ENCODE results near the gene OTX1. TPM values are rescaled to one million over a fixed set of nuclear protein-coding genes. Genes with fewer than 3 reads are reported as not detected.
"Not testable (repeated sequence)": the region's sequence is repeated elsewhere in the genome, so short reads cannot be mapped to it uniquely, and the experiment has no call there.

OTX1 gene
- total and polyA plus RNA-seq, 2 donors = 0.09 TPM; not detected in 1

DNA sequence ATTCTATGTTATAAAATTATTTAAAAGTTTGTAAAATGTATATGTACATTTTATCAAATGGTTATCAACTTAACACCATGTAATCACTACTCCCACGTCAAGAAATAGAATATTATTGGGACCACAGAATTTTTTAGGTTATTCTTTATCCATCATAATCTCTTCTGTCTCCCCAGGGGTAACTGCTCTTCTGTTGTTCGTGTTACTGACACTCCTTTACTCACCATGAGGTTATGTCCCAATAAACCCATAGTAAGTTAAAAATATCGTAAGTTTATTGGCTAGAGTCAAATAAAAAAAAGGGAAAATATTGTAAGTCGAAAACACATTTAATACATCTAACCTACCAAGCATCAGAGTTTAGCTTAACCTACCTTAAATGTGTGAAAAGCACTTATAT lies 14.0 kb downstream of the OTX1 start:
- no peak overlapping the region for H3K27ac ChIP-seq (ENCODE audit: low read depth in 1 of 2, low read length in 1 of 2)
- DNase-seq (ENCODE audit: low read depth in 6 of 9, low spot score in 9 of 9) = no peak
- no peaks in the 10 kb centered on the region for H3K36me3 ChIP-seq (ENCODE audit: control insufficient read depth in 2 of 2, insufficient read depth in 2 of 2, low read length in 1 of 2)
- peaks cover 20 to 80% of the 10 kb centered on the region in 2 donors for H3K27me3 ChIP-seq (ENCODE audit: control insufficient read depth in 2 of 2, insufficient read depth in 1 of 2, low read length in 1 of 2)
- H3K9me3 ChIP-seq (ENCODE audit: control insufficient read depth in 2 of 2, insufficient read depth in 1 of 2, low read length in 1 of 2) = peaks cover 0 to under 1% of the 10 kb centered on the region in 2 donors
- H3K4me1 ChIP-seq (ENCODE audit: control insufficient read depth in 2 of 2, insufficient read depth in 2 of 2, low read length in 2 of 2) = no peaks in the 10 kb centered on the region
- no peak overlapping the region for H3K4me3 ChIP-seq (ENCODE audit: low read length in 2 of 2)
- 84% methylated on average over 4 of the region's 4 CpGs for WGBS

GRCh38 chr2:63066265-63066664 lies 15.6 kb downstream of the OTX1 start:
- H3K4me1 ChIP-seq (ENCODE audit: control insufficient read depth in 2 of 2, insufficient read depth in 2 of 2, low read length in 2 of 2) = no peaks in the 10 kb centered on the region
- DNase-seq (ENCODE audit: low read depth in 6 of 9, low spot score in 9 of 9) = no peak
- H3K27me3 ChIP-seq (ENCODE audit: control insufficient read depth in 2 of 2, insufficient read depth in 1 of 2, low read length in 1 of 2) = peaks cover 16 to 65% of the 10 kb centered on the region in 2 donors
- H3K27ac ChIP-seq (ENCODE audit: low read depth in 1 of 2, low read length in 1 of 2) = no peak overlapping the region
- no peaks in the 10 kb centered on the region for H3K36me3 ChIP-seq (ENCODE audit: control insufficient read depth in 2 of 2, insufficient read depth in 2 of 2, low read length in 1 of 2)
- no peaks in the 10 kb centered on the region for H3K9me3 ChIP-seq (ENCODE audit: control insufficient read depth in 2 of 2, insufficient read depth in 1 of 2, low read length in 1 of 2)
- 85% methylated on average over 3 of the region's 3 CpGs for WGBS
- no peak overlapping the region for H3K4me3 ChIP-seq (ENCODE audit: low read length in 2 of 2)

DNA sequence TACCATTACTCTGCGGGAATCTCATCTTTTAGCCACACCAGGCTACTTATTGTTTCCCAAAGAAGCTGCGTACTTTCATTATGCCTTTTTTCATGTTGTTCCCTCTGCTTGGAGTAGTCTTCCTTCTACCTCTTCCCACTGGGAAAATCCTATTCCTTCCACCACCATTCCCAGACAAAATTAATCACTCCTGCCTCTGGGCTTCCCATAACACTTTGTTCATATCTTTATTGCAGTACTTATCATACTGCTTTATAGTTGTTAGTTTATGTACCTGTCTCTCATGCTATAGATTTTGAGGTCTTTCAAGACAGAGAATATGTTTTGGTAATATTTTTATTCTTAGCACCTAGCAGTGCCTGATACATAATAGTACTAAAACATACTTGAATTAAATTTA lies 16.2 kb downstream of the OTX1 start:
- no peak overlapping the region for H3K27ac ChIP-seq (ENCODE audit: low read depth in 1 of 2, low read length in 1 of 2)
- H3K4me1 ChIP-seq (ENCODE audit: control insufficient read depth in 2 of 2, insufficient read depth in 2 of 2, low read length in 2 of 2) = no peaks in the 10 kb centered on the region
- no peaks in the 10 kb centered on the region for H3K9me3 ChIP-seq (ENCODE audit: control insufficient read depth in 2 of 2, insufficient read depth in 1 of 2, low read length in 1 of 2)
- H3K27me3 ChIP-seq (ENCODE audit: control insufficient read depth in 2 of 2, insufficient read depth in 1 of 2, low read length in 1 of 2) = peaks cover 16 to 59% of the 10 kb centered on the region in 2 donors
- no peak for DNase-seq (ENCODE audit: low read depth in 6 of 9, low spot score in 9 of 9)
- H3K4me3 ChIP-seq (ENCODE audit: low read length in 2 of 2) = no peak overlapping the region
- WGBS = 89% methylated on average over 2 of the region's 2 CpGs
- no peaks in the 10 kb centered on the region for H3K36me3 ChIP-seq (ENCODE audit: control insufficient read depth in 2 of 2, insufficient read depth in 2 of 2, low read length in 1 of 2)

GRCh38 chr2:63071664-63072063 lies 21.0 kb downstream of the OTX1 start:
- no peaks in the 10 kb centered on the region for H3K9me3 ChIP-seq (ENCODE audit: control insufficient read depth in 2 of 2, insufficient read depth in 1 of 2, low read length in 1 of 2)
- H3K4me3 ChIP-seq (ENCODE audit: low read length in 2 of 2) = no peak overlapping the region
- H3K4me1 ChIP-seq (ENCODE audit: control insufficient read depth in 2 of 2, insufficient read depth in 2 of 2, low read length in 2 of 2) = no peaks in the 10 kb centered on the region
- 99% methylated on average over 2 of the region's 2 CpGs for WGBS
- no peak overlapping the region for H3K27ac ChIP-seq (ENCODE audit: low read depth in 1 of 2, low read length in 1 of 2)
- DNase-seq (ENCODE audit: low read depth in 6 of 9, low spot score in 9 of 9) = no peak
- no peaks in the 10 kb centered on the region for H3K36me3 ChIP-seq (ENCODE audit: control insufficient read depth in 2 of 2, insufficient read depth in 2 of 2, low read length in 1 of 2)
- peaks cover 6 to 16% of the 10 kb centered on the region in 2 donors for H3K27me3 ChIP-seq (ENCODE audit: control insufficient read depth in 2 of 2, insufficient read depth in 1 of 2, low read length in 1 of 2)

- Histone ChIP-seq H3K4me1 (ENCODE audit: control insufficient read depth in 2 of 2, insufficient read depth in 2 of 2, low read length in 2 of 2) (no peaks in the 10 kb centered on the region), H3K36me3 (ENCODE audit: control insufficient read depth in 2 of 2, insufficient read depth in 2 of 2, low read length in 1 of 2) (no peaks in the 10 kb centered on the region), H3K9me3 (ENCODE audit: control insufficient read depth in 2 of 2, insufficient read depth in 1 of 2, low read length in 1 of 2) (no peaks in the 10 kb centered on the region), H3K27ac (ENCODE audit: low read depth in 1 of 2, low read length in 1 of 2) (no peak overlapping the region), H3K4me3 (ENCODE audit: low read length in 2 of 2) (no peak overlapping the region), H3K27me3 (ENCODE audit: control insufficient read depth in 2 of 2, insufficient read depth in 1 of 2, low read length in 1 of 2) (peaks cover 3 to 6% of the 10 kb centered on the region in 2 donors)
- WGBS = 90% methylated on average over 3 of the region's 3 CpGs
- no peak for DNase-seq (ENCODE audit: low read depth in 6 of 9, low spot score in 9 of 9)
Measured at GRCh38 chr2:63073994-63074393, 23.4 kb downstream of the OTX1 start.

- H3K27ac ChIP-seq (ENCODE audit: low read depth in 1 of 2, low read length in 1 of 2); H3K9me3 ChIP-seq (ENCODE audit: control insufficient read depth in 2 of 2, insufficient read depth in 1 of 2, low read length in 1 of 2); DNase-seq (ENCODE audit: low read depth in 6 of 9, low spot score in 9 of 9); H3K4me1 ChIP-seq (ENCODE audit: control insufficient read depth in 2 of 2, insufficient read depth in 2 of 2, low read length in 2 of 2); H3K4me3 ChIP-seq (ENCODE audit: low read length in 2 of 2); H3K36me3 ChIP-seq (ENCODE audit: control insufficient read depth in 2 of 2, insufficient read depth in 2 of 2, low read length in 1 of 2); H3K27me3 ChIP-seq (ENCODE audit: control insufficient read depth in 2 of 2, insufficient read depth in 1 of 2, low read length in 1 of 2): not testable (repeated sequence)
- 97% methylated on average over 4 of the region's 4 CpGs for WGBS
Measured at GRCh38 chr2:63074399-63074798, 23.8 kb downstream of the OTX1 start.

GRCh38 chr2:63078852-63079606 lies 28.4 kb downstream of the OTX1 start:
- Histone ChIP-seq H3K27me3 (ENCODE audit: control insufficient read depth in 2 of 2, insufficient read depth in 1 of 2, low read length in 1 of 2) (no peaks in the 10 kb centered on the region), H3K27ac (ENCODE audit: low read depth in 1 of 2, low read length in 1 of 2) (no peak overlapping the region), H3K4me1 (ENCODE audit: control insufficient read depth in 2 of 2, insufficient read depth in 2 of 2, low read length in 2 of 2) (no peaks in the 10 kb centered on the region), H3K4me3 (ENCODE audit: low read length in 2 of 2) (no peak overlapping the region), H3K9me3 (ENCODE audit: control insufficient read depth in 2 of 2, insufficient read depth in 1 of 2, low read length in 1 of 2) (no peaks in the 10 kb centered on the region), H3K36me3 (ENCODE audit: control insufficient read depth in 2 of 2, insufficient read depth in 2 of 2, low read length in 1 of 2) (no peaks in the 10 kb centered on the region)
- DNase-seq (ENCODE audit: low read depth in 6 of 9, low spot score in 9 of 9) = peak in 2 of 9 donors; percentile 17 to 39
- WGBS = 87% methylated on average over 4 of the region's 4 CpGs

DNA sequence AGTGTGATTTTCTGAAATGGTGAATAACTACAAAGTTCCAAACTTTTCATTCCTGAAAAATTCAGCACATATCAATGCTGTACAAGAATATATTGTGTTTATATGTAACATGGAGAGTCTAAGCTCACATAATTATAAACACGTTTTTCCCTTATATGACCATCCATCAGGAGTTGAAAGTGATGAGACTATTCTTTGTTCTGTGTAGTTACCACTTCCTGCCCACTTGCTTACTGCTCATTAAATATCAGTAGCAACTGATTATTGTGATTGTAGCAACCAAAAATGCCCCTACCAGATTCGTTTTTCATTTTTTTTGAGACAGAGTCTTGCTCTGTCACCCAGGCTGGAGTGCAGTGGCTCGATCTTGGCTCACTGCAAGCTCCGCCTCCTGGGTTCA lies 30.8 kb downstream of the OTX1 start:
- no peak overlapping the region for H3K27ac ChIP-seq (ENCODE audit: low read depth in 1 of 2, low read length in 1 of 2)
- H3K4me1 ChIP-seq (ENCODE audit: control insufficient read depth in 2 of 2, insufficient read depth in 2 of 2, low read length in 2 of 2) = no peaks in the 10 kb centered on the region
- WGBS = 87% methylated on average over 4 of the region's 4 CpGs
- no peaks in the 10 kb centered on the region for H3K36me3 ChIP-seq (ENCODE audit: control insufficient read depth in 2 of 2, insufficient read depth in 2 of 2, low read length in 1 of 2)
- H3K4me3 ChIP-seq (ENCODE audit: low read length in 2 of 2) = no peak overlapping the region
- no peak for DNase-seq (ENCODE audit: low read depth in 6 of 9, low spot score in 9 of 9)
- no peaks in the 10 kb centered on the region for H3K9me3 ChIP-seq (ENCODE audit: control insufficient read depth in 2 of 2, insufficient read depth in 1 of 2, low read length in 1 of 2)
- H3K27me3 ChIP-seq (ENCODE audit: control insufficient read depth in 2 of 2, insufficient read depth in 1 of 2, low read length in 1 of 2) = no peaks in the 10 kb centered on the region

DNA sequence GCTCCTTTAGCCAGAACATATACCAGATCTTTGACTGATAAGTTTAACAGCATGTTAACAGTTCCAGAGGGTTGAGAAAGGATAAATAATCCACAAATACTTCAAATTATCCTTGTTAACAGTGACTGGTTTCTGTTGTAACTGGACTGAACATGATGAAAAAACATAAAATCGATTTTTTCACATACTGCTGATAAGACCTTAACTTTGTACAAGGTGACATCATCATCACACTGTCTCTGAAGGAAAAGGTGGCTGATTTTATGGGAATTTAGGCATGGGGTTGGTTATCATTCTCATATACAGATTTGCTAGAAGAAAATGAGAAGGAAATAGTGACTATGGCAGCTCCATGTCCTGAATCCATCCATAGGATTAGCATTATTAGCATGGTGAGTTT lies 36.1 kb downstream of the OTX1 start:
- no peaks in the 10 kb centered on the region for H3K4me1 ChIP-seq (ENCODE audit: control insufficient read depth in 2 of 2, insufficient read depth in 2 of 2, low read length in 2 of 2)
- H3K9me3 ChIP-seq (ENCODE audit: control insufficient read depth in 2 of 2, insufficient read depth in 1 of 2, low read length in 1 of 2) = no peaks in the 10 kb centered on the region
- 82% methylated on average over 1 of the region's 1 CpG for WGBS
- H3K4me3 ChIP-seq (ENCODE audit: low read length in 2 of 2) = no peak overlapping the region
- H3K27me3 ChIP-seq (ENCODE audit: control insufficient read depth in 2 of 2, insufficient read depth in 1 of 2, low read length in 1 of 2) = no peaks in the 10 kb centered on the region
- no peaks in the 10 kb centered on the region for H3K36me3 ChIP-seq (ENCODE audit: control insufficient read depth in 2 of 2, insufficient read depth in 2 of 2, low read length in 1 of 2)
- no peak overlapping the region for H3K27ac ChIP-seq (ENCODE audit: low read depth in 1 of 2, low read length in 1 of 2)
- no peak for DNase-seq (ENCODE audit: low read depth in 6 of 9, low spot score in 9 of 9)

All from thymus (tissue), 11 donors.